Smooth muscle cell (in vitro differentiated cells): ENCODE results near the gene ANKFN1. TPM values are rescaled to one million over a fixed set of nuclear protein-coding genes. Genes with fewer than 3 reads are reported as not detected.

Experiments
- DNase-seq: peaks from one replicate; lab custom pipeline; 2025; ENCODE audit not compliant: unreplicated experiment; lab: John Stamatoyannopoulos, UW
- H2AFZ ChIP-seq: fragments of 200-600 bp; sonication (generic); 2 replicates; pipeline ENCODE4 v1.6.0; 2016; ENCODE audit warnings: antibody characterized with exemption, low read depth, mild to moderate bottlenecking
- H3F3A ChIP-seq: fragments of 200-600 bp; sonication (generic); 2 replicates; pipeline ENCODE4 v1.6.0; 2017; ENCODE audit warnings: antibody characterized with exemption, low read depth
- H3K27ac ChIP-seq: fragments of 200-600 bp; sonication (generic); 2 replicates; pipeline ENCODE4 v1.5.1; 2016; ENCODE audit warnings: low read depth, mild to moderate bottlenecking
- H3K27me3 ChIP-seq: fragments of 200-600 bp; sonication (generic); 2 replicates; pipeline ENCODE4 v1.6.1; 2016; ENCODE audit warnings: low read depth, mild to moderate bottlenecking
- H3K36me3 ChIP-seq: fragments of 200-600 bp; sonication (generic); 2 replicates; pipeline ENCODE4 v1.5.1; 2016; ENCODE audit warnings: low read depth
- H3K4me1 ChIP-seq: fragments of 200-600 bp; sonication (generic); 2 replicates; pipeline ENCODE4 v1.5.1; 2016; ENCODE audit warnings: low read depth
- H3K4me2 ChIP-seq: fragments of 200-600 bp; sonication (generic); 2 replicates; pipeline ENCODE4 v1.6.0; 2016; ENCODE audit warnings: mild to moderate bottlenecking
- H3K4me3 ChIP-seq: fragments of 200-600 bp; sonication (generic); 2 replicates; pipeline ENCODE4 v1.5.1; 2016; ENCODE audit warnings: mild to moderate bottlenecking
- H3K79me2 ChIP-seq: fragments of 200-600 bp; sonication (generic); 2 replicates; pipeline ENCODE4 v1.6.0; 2016; ENCODE audit warnings: low read depth, mild to moderate bottlenecking
- H3K9ac ChIP-seq: fragments of 200-600 bp; sonication (generic); 2 replicates; pipeline ENCODE4 v1.6.0; 2016; ENCODE audit warnings: low read depth
- H3K9me3 ChIP-seq: fragments of 200-600 bp; sonication (generic); replicated peaks from 2 replicates; pipeline ENCODE4 v1.5.1; 2016; ENCODE audit warnings: low read depth
- H4K20me1 ChIP-seq: fragments of 200-600 bp; sonication (generic); 2 replicates; pipeline ENCODE4 v1.6.0; 2016; ENCODE audit warnings: low read depth
- CTCF ChIP-seq: fragments of 200-600 bp; sonication (generic); IDR thresholded peaks from 2 replicates; pipeline ENCODE4 v1.5.1; 2017; ENCODE audit warnings: borderline replicate concordance, mild to moderate bottlenecking, antibody characterized with exemption; ENCODE audit not compliant: insufficient read depth, poor library complexity, severe bottlenecking
- WGBS: methylation state at CpG from one replicate; pipeline ENCODE4 v1.1.7; 2016; ENCODE audit warnings: low lambda C conversion rate; 5-methylcytosine and 5-hydroxymethylcytosine counted together
- polyA plus RNA-seq: library from polyadenylated mRNA; unstranded; fragments of >200 nt; fragmentation: Nextera tagmentation; extraction: Ambion mirVana; gene quantifications from 2 replicates; pipeline ENCODE4 v1.2.1, GENCODE V29; 2016
- total RNA-seq: library from RNA; depleted of rRNA; stranded (reverse); fragments of >200 nt; gene quantifications from 2 replicates; pipeline ENCODE4 v1.2.3, GENCODE V29; 2014

The ANKFN1 gene
- total and polyA plus RNA-seq, 2 experiments from 2014 or later: 0.24 to 0.45 TPM

GRCh38 chr17:56502120-56502654, 348.9 kb downstream of the ANKFN1 start:
- no peak for TF ChIP-seq CTCF
- 89% methylated on average over 5 of the region's 5 CpGs for WGBS
- no peak overlapping the region for H3K9ac ChIP-seq
- DNase-seq: no peak
- no peaks in the 10 kb centered on the region for H3K27me3 ChIP-seq
- no peak overlapping the region for H2AFZ ChIP-seq
- no peak overlapping the region for H3K4me2 ChIP-seq
- no peak overlapping the region for H3K27ac ChIP-seq
- H3F3A ChIP-seq: no peaks in the 10 kb centered on the region
- H3K9me3 ChIP-seq: no peaks in the 10 kb centered on the region
- H3K79me2 ChIP-seq: no peaks in the 10 kb centered on the region
- H3K36me3 ChIP-seq: no peaks in the 10 kb centered on the region
- no peaks in the 10 kb centered on the region for H3K4me1 ChIP-seq
- H4K20me1 ChIP-seq: no peaks in the 10 kb centered on the region
- H3K4me3 ChIP-seq: no peak overlapping the region

GRCh38 chr17:56505154-56505756, 352.0 kb downstream of the ANKFN1 start:
- no peaks in the 10 kb centered on the region for H4K20me1 ChIP-seq
- no peaks in the 10 kb centered on the region for H3K79me2 ChIP-seq
- H3F3A ChIP-seq: no peaks in the 10 kb centered on the region
- H3K36me3 ChIP-seq: no peaks in the 10 kb centered on the region
- H2AFZ ChIP-seq: no peak overlapping the region
- H3K4me3 ChIP-seq: no peak overlapping the region
- H3K27ac ChIP-seq: no peak overlapping the region
- no peak overlapping the region for H3K4me2 ChIP-seq
- no peaks in the 10 kb centered on the region for H3K27me3 ChIP-seq
- no peak overlapping the region for H3K9ac ChIP-seq
- WGBS: 94% methylated on average over 2 of the region's 2 CpGs
- no peaks in the 10 kb centered on the region for H3K9me3 ChIP-seq
- no peak for DNase-seq
- no peaks in the 10 kb centered on the region for H3K4me1 ChIP-seq
- TF ChIP-seq CTCF: no peak

GRCh38 chr17:56506349-56506748, 353.1 kb downstream of the ANKFN1 start:
- Histone ChIP-seq H4K20me1 (no peaks in the 10 kb centered on the region), H3K9ac (no peak overlapping the region), H3K4me1 (no peaks in the 10 kb centered on the region), H3K9me3 (no peaks in the 10 kb centered on the region), H3F3A (no peaks in the 10 kb centered on the region), H2AFZ (no peak overlapping the region), H3K4me3 (no peak overlapping the region), H3K4me2 (no peak overlapping the region), H3K27ac (no peak overlapping the region), H3K79me2 (no peaks in the 10 kb centered on the region), H3K27me3 (no peaks in the 10 kb centered on the region), H3K36me3 (no peaks in the 10 kb centered on the region)
- TF ChIP-seq CTCF: no peak
- DNase-seq: no peak

- H2AFZ ChIP-seq: no peak overlapping the region
- H4K20me1 ChIP-seq: no peaks in the 10 kb centered on the region
- no peak overlapping the region for H3K27ac ChIP-seq
- H3K9me3 ChIP-seq: no peaks in the 10 kb centered on the region
- H3K9ac ChIP-seq: no peak overlapping the region
- H3K4me3 ChIP-seq: no peak overlapping the region
- no peaks in the 10 kb centered on the region for H3F3A ChIP-seq
- no peaks in the 10 kb centered on the region for H3K27me3 ChIP-seq
- no peak for TF ChIP-seq CTCF
- H3K79me2 ChIP-seq: no peaks in the 10 kb centered on the region
- H3K4me1 ChIP-seq: no peaks in the 10 kb centered on the region
- no peak for DNase-seq
- H3K4me2 ChIP-seq: no peak overlapping the region
- no peaks in the 10 kb centered on the region for H3K36me3 ChIP-seq
- 97% methylated on average over 46 of the region's 46 CpGs for WGBS
Measured at GRCh38 chr17:56510554-56511342, 357.5 kb downstream of the ANKFN1 start.
